PC-3 (cell line): ENCODE measurements around the gene LILRB3. TPM values are rescaled to one million over a fixed set of nuclear protein-coding genes. Genes with fewer than 3 reads are reported as not detected.
"Not testable (repeated sequence)": the region's sequence is repeated elsewhere in the genome, so short reads cannot be mapped to it uniquely, and the experiment has no call there.

Experiments
- ATAC-seq: fragments of 200-7000 bp; cut with Tn5 transposase; 2 replicates; pipeline ENCODE4 v1.9.1; 2020; ENCODE audit warnings: mild to moderate bottlenecking, moderate library complexity
- BruUV-seq: library from RNA; stranded (reverse); fragments of 400-500 nt; replicated peaks from 2 replicates; lab custom pipeline; 2021; lab: Mats Ljungman, UMichigan
- CTCF ChIA-PET: fragments of 300-600 bp; sonication (Branson Sonifier 250); formaldehyde crosslinking; loops from one replicate; lab custom pipeline; 2022; ENCODE audit warnings: antibody characterized with exemption; lab: Charles Lee
- POLR2A ChIA-PET: fragments of 300-600 bp; sonication (Branson Sonifier 250); formaldehyde crosslinking; loops from one replicate; lab custom pipeline; 2022; ENCODE audit warnings: antibody characterized with exemption; ENCODE audit not compliant: unreplicated experiment; lab: Charles Lee
- DNase-seq: peaks from one replicate; pipeline ENCODE4 v3.0.0-alpha.2; 2015
- H2AFZ ChIP-seq: fragments of 300-600 bp; sonication (generic); 2 replicates; pipeline ENCODE4 v1.6.0; 2016; ENCODE audit warnings: antibody characterized with exemption, low read length
- H3F3A ChIP-seq: fragments of 300-600 bp; sonication (generic); one replicate; pipeline ENCODE4 v1.6.0; 2017; ENCODE audit warnings: antibody characterized with exemption, low read length, control low read depth, mild to moderate bottlenecking; ENCODE audit not compliant: unreplicated experiment
- H3K27ac ChIP-seq: fragments of 300-600 bp; sonication (generic); 2 replicates; pipeline ENCODE4 v1.5.1; 2016; ENCODE audit warnings: mild to moderate bottlenecking, low read length
- H3K27me3 ChIP-seq: fragments of 300-600 bp; sonication (generic); 2 replicates; pipeline ENCODE4 v1.6.1; 2016; ENCODE audit warnings: low read length, mixed read lengths
- H3K36me3 ChIP-seq: fragments of 300-600 bp; sonication (generic); 2 replicates; pipeline ENCODE4 v1.6.1; 2016; ENCODE audit warnings: low read depth, mixed run types, low read length, mixed read lengths
- H3K4me1 ChIP-seq: fragments of 300-600 bp; sonication (generic); 2 replicates; pipeline ENCODE4 v1.5.1; 2016; ENCODE audit warnings: low read length; ENCODE audit not compliant: insufficient read depth
- H3K4me2 ChIP-seq: fragments of 300-600 bp; sonication (generic); 2 replicates; pipeline ENCODE4 v1.6.0; 2016; ENCODE audit warnings: low read length
- H3K4me3 ChIP-seq: fragments of 300-600 bp; sonication (generic); 2 replicates; pipeline ENCODE4 v1.5.1; 2016; ENCODE audit warnings: mild to moderate bottlenecking, low read length, mixed read lengths
- H3K79me2 ChIP-seq: fragments of 300-600 bp; sonication (generic); 2 replicates; pipeline ENCODE4 v1.6.1; 2017; ENCODE audit warnings: low read length, mixed read lengths
- H3K9ac ChIP-seq: fragments of 300-600 bp; sonication (generic); 2 replicates; pipeline ENCODE4 v1.6.0; 2016; ENCODE audit warnings: mild to moderate bottlenecking, low read length
- H3K9me2 ChIP-seq: fragments of 300-600 bp; sonication (generic); replicated peaks from 2 replicates; pipeline ENCODE4 v1.6.1; 2016; ENCODE audit warnings: mixed run types, low read length, mixed read lengths
- H3K9me3 ChIP-seq: fragments of 300-600 bp; sonication (generic); 2 replicates; pipeline ENCODE4 v1.6.1; 2016; ENCODE audit warnings: low read length, mixed read lengths
- H4K20me1 ChIP-seq: fragments of 300-600 bp; sonication (generic); 2 replicates; pipeline ENCODE4 v1.6.1; 2016; ENCODE audit warnings: low read length, mixed read lengths
- EZH2 ChIP-seq: fragments of 300-600 bp; sonication (generic); IDR thresholded peaks from one replicate; pipeline ENCODE4 v1.6.1; 2017; ENCODE audit warnings: antibody characterized with exemption, mild to moderate bottlenecking, low read length; ENCODE audit not compliant: unreplicated experiment
- EZH2phosphoT487 ChIP-seq: fragments of 300-600 bp; sonication (generic); IDR thresholded peaks from 2 replicates; pipeline ENCODE4 v1.6.1; 2018; ENCODE audit warnings: mild to moderate bottlenecking, antibody characterized with exemption, low read length, borderline replicate concordance
- intact Hi-C: fragments of 100-400 bp; cut with micrococcal nuclease; formaldehyde crosslinking; loops from 2 replicates; pipeline ENCODE4 v1.9.0; 2023
- total RNA-seq: library from RNA; depleted of rRNA; stranded (reverse); fragments of >200 nt; gene quantifications from 2 replicates; pipeline ENCODE4 v1.2.3, GENCODE V29; 2014
- TF ChIP-seq, protein P1 (sequence below): fragments of 300-600 bp; sonication (generic); conservative IDR thresholded peaks from 2 replicates; pipeline ENCODE4 v1.5.1; 2017; ENCODE audit warnings: antibody characterized with exemption, low read depth, mild to moderate bottlenecking, low read length

Gene LILRB3
- total RNA-seq, 1 experiment from 2014 or later: not detected

DNA sequence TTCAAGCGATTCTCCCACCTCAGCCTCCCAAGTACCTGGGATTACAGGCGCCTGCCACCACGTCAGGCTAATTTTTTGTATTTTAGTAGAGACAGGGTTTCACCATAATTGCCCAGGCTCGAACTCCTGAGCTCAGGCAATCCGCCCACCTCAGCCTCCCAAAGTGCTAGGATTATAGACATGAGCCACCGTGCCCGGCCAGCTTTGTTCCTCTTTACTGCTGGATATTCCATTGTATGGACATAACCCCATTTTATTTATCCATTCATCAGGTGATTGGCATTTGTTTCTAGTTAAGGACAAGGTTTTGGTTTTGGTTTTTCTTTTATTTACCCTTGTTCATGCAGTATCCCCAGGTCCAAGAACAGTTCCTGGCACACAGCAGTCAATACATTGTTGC, 26.3 kb downstream of the LILRB3 start:
- no peak overlapping the region for H3K4me2 ChIP-seq
- H3K27me3 ChIP-seq: no peaks in the 10 kb centered on the region
- DNase-seq (no peak), ATAC-seq (no peak)
- peaks cover 13% of the 10 kb centered on the region for H3K4me1 ChIP-seq
- no peak for TF ChIP-seq EZH2phosphoT487
- TF ChIP-seq EZH2: no peak
- CTCF ChIA-PET: no interaction called here
- H3K36me3 ChIP-seq: peaks cover 17% of the 10 kb centered on the region
- POLR2A ChIA-PET: no interaction called here
- no peak overlapping the region for H2AFZ ChIP-seq
- H3K9me3 ChIP-seq: no peaks in the 10 kb centered on the region
- H3K4me3 ChIP-seq: no peak overlapping the region
- H3K27ac ChIP-seq: no peak overlapping the region
- H3K9ac ChIP-seq: no peak overlapping the region
- H3K9me2 ChIP-seq: no peaks in the 10 kb centered on the region
- intact Hi-C loops: no loop called here
- H3F3A ChIP-seq: no peaks in the 10 kb centered on the region
- H3K79me2 ChIP-seq: peaks cover 38% of the 10 kb centered on the region
- peaks cover 7% of the 10 kb centered on the region for H4K20me1 ChIP-seq
- BruUV-seq: no TSS peak

DNA sequence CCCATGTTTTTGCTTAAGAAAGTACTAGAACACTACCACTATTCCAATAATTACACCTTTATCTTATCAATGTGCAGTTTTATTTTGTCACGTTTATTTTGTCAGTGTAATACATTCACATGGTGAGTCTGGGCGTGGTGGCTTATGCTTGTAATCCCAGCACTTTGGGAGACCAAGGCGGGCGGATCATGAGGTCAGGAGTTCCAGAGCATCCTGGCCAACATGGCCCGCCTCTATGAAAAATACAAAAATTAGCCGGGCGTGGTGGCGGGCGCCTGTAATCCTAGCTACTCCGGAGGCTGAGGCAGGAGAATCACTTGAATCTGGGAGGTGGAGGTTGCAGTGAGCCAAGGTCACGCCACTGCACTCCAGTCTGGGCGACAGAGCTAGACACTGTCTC, 28.3 kb downstream of the LILRB3 start:
- H4K20me1 ChIP-seq, H3F3A ChIP-seq, intact Hi-C loops, H3K4me2 ChIP-seq, H3K4me3 ChIP-seq, H3K27me3 ChIP-seq, H2AFZ ChIP-seq, POLR2A ChIA-PET, H3K27ac ChIP-seq, H3K9me2 ChIP-seq, H3K9ac ChIP-seq, BruUV-seq, H3K9me3 ChIP-seq, ATAC-seq, DNase-seq, H3K4me1 ChIP-seq, CTCF ChIA-PET: not testable (repeated sequence)
- H3K79me2 ChIP-seq: peaks cover 22% of the 10 kb centered on the region
- H3K36me3 ChIP-seq: peaks cover 11% of the 10 kb centered on the region; the same call in 1 of the 2 replicates

DNA sequence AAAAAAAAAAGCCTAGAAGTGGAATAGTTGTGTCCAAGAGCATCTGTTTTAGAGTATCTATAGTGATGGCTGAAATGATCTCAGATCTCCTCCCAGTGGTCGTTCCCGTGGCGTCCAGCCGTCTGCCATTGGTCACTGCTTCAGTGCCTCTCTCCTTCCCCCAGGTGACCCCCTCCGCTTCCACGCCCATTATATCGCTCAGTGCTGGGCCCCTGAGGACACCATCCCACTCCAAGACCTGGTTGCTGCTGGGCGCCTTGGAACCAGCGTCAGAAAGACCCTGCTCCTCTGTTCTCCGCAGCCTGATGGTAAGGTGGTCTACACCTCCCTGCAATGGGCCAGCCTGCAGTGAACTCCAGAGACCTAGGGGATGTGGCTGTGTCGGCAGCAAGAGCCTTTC, 29.8 kb downstream of the LILRB3 start:
- H3K4me2 ChIP-seq: 0 out of 2 replicates have a peak overlapping the region, but pooled peaks have one; percentile 83
- no peak overlapping the region for H3K9ac ChIP-seq
- DNase-seq (no peak), ATAC-seq (no peak)
- TF ChIP-seq, protein P1, sequence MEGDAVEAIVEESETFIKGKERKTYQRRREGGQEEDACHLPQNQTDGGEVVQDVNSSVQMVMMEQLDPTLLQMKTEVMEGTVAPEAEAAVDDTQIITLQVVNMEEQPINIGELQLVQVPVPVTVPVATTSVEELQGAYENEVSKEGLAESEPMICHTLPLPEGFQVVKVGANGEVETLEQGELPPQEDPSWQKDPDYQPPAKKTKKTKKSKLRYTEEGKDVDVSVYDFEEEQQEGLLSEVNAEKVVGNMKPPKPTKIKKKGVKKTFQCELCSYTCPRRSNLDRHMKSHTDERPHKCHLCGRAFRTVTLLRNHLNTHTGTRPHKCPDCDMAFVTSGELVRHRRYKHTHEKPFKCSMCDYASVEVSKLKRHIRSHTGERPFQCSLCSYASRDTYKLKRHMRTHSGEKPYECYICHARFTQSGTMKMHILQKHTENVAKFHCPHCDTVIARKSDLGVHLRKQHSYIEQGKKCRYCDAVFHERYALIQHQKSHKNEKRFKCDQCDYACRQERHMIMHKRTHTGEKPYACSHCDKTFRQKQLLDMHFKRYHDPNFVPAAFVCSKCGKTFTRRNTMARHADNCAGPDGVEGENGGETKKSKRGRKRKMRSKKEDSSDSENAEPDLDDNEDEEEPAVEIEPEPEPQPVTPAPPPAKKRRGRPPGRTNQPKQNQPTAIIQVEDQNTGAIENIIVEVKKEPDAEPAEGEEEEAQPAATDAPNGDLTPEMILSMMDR: no peak
- no peak for TF ChIP-seq EZH2
- no peak for TF ChIP-seq EZH2phosphoT487
- no peak overlapping the region for H3K27ac ChIP-seq
- H3K4me1 ChIP-seq: peaks cover 13% of the 10 kb centered on the region
- BruUV-seq: no TSS peak
- no peaks in the 10 kb centered on the region for H4K20me1 ChIP-seq
- no peak overlapping the region for H2AFZ ChIP-seq
- no peaks in the 10 kb centered on the region for H3K27me3 ChIP-seq
- ChIA-PET POLR2A (interaction anchor here (0.6 to 0.9 kb wide), 3 partner anchors 26 to 56 kb away, joined by 4 to 20 read pairs (median 17); partner anchors contain the start of gene CNOT3), CTCF (no interaction called here)
- H3K4me3 ChIP-seq: no peak overlapping the region
- no peaks in the 10 kb centered on the region for H3K9me2 ChIP-seq
- H3F3A ChIP-seq: no peaks in the 10 kb centered on the region
- H3K9me3 ChIP-seq: no peaks in the 10 kb centered on the region
- intact Hi-C loops: no loop called here
- peaks cover 33% of the 10 kb centered on the region for H3K79me2 ChIP-seq
- peaks cover 11% of the 10 kb centered on the region; the same call in 1 of the 2 replicates for H3K36me3 ChIP-seq
